8988T (cell line): ENCODE measurements around the gene RNF113A.
"Not testable (repeated sequence)": the region's sequence is repeated elsewhere in the genome, so short reads cannot be mapped to it uniquely, and the experiment has no call there.

ENCODE experiments used
- DNase-seq: peaks from one replicate; pipeline ENCODE4 v3.0.0; 2011

Gene RNF113A

GRCh38 chrX:119828446-119828845 is 43.1 kb downstream of the RNF113A start:
- no peak for DNase-seq

DNA sequence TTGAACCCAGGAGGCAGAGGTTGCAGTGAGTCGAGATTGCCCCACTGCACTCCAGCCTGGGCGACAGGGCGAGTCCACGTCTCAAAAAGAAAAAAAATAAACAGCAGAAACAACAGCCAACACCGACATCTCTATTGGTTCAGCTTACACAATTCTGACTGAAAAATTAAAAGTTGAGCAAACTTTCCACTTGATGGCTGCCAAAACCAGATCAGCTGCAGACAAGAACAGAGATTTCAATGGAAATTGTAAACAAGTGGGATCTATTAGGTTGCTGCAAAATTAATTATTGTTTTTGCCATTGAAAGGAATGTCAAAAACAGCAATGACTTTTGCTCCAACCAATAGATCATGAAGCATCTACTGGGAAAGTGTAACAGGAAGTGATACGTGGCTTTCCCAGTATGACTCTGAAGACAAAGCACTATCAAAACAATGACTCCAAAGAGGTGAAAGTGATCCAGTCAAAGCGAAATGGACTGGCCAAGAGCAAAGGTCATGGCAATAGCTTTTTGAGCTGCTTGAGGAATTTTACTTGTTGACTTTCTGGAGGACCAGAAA is 45.1 kb downstream of the RNF113A start:
- DNase-seq: no peak

DNA sequence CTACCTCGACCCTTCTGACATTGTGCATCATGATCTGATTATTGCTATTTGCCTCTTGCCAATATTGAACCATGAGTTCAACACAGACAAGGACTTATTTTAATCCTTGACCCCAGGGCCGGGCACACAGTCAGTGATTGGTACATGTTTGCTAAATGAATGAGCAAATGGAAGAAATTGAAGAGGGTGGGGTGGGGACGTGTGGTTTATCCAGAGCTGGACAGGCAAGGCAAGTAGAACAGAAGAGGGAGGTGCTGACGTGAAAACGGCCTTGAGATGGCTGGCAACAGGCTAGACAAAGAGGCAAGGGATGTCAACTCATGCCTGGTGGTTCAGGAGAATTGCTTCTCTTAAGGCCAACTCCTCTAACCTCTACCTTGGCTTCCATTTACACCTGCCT is 47.3 kb downstream of the RNF113A start:
- DNase-seq: not testable (repeated sequence)

GRCh38 chrX:119821703-119822102 is 49.8 kb downstream of the RNF113A start:
- not testable (repeated sequence) for DNase-seq
